ENCODE measurements around the gene CAMK1D. TPM values are rescaled to one million over a fixed set of nuclear protein-coding genes. Genes with fewer than 3 reads are reported as not detected.

CAMK1D gene
- polyA plus RNA-seq, 2 of the 4 experiments (the other 2 are of a cell fraction): 6.6 to 12.5 TPM

- ATAC-seq (no peak), FAIRE-seq (no peak), DNase-seq (ENCODE audit: low read depth in 1 of 2, low spot score in 1 of 2) (no peak)
- Histone ChIP-seq H3K4me2 (no peak overlapping the region), H3K9me3 (no peaks in the 10 kb centered on the region), H3K27ac (no peak overlapping the region; a peak in 1 of 6 replicates), H3K4me1 (0 out of 3 replicates have a peak, but pooled peaks cover 4% of the 10 kb centered on the region), H3K4me3 (no peak overlapping the region)
- TF ChIP-seq TFCP2L1 (CRISPR knock-in tag; IDR thresholded peaks at IDR 0.05): no peak
- TF ChIP-seq HOXA7 (CRISPR knock-in tag; IDR thresholded peaks at IDR 0.05): no peak
- TF ChIP-seq EHF (CRISPR knock-in tag; IDR thresholded peaks at IDR 0.05): no peak
- no peak for TF ChIP-seq CHD4 (IDR thresholded peaks at IDR 0.05; ENCODE audit: borderline replicate concordance)
- no peak for TF ChIP-seq SMC3 (IDR thresholded peaks at IDR 0.05)
- no peak for TF ChIP-seq HMGXB4 (CRISPR knock-in tag; IDR thresholded peaks at IDR 0.05; ENCODE audit: borderline replicate concordance)
- TF ChIP-seq NPAS2 (CRISPR knock-in tag; IDR thresholded peaks at IDR 0.05; ENCODE audit: borderline replicate concordance): no peak
- TF ChIP-seq RFX5 (IDR thresholded peaks at IDR 0.05): no peak
- no peak for TF ChIP-seq NR3C1 (IDR thresholded peaks at IDR 0.05)
- no peak for TF ChIP-seq MAFK (IDR thresholded peaks at IDR 0.05; ENCODE audit: partially characterized antibody)
- TF ChIP-seq ZC3H11A (IDR thresholded peaks at IDR 0.05): no peak
- TF ChIP-seq JUNB (IDR thresholded peaks at IDR 0.05): no peak
- no peak for TF ChIP-seq REST (IDR thresholded peaks at IDR 0.05)
- TF ChIP-seq ELK1 (IDR thresholded peaks at IDR 0.05; ENCODE audit: low read depth, low read length): no peak
- TF ChIP-seq CTCF (IDR thresholded peaks at IDR 0.05): no peak
- TF ChIP-seq BCL3 (IDR thresholded peaks at IDR 0.05): no peak
- CTCF ChIA-PET: interaction anchor here (1.8 kb wide), 1 partner anchor 77 kb away, joined by 5 read pairs; no protein-coding TSS in a partner anchor
- POLR2A ChIA-PET: interaction anchor here (0.7 kb wide), 1 partner anchor 290 kb away, joined by 3 read pairs; no protein-coding TSS in a partner anchor
- WGBS (ENCODE audit: missing lambda C conversion rate): 82% methylated on average over 6 of the region's 6 CpGs
Measured at GRCh38 chr10:12340937-12341336, 8.4 kb upstream of the CAMK1D start.

GRCh38 chr10:12341526-12341925 is 7.8 kb upstream of the CAMK1D start:
- ChIA-PET CTCF (interaction anchor here (0.7 to 1.8 kb wide), 2 partner anchors 42 to 77 kb away, joined by 3 to 5 read pairs; no protein-coding TSS in a partner anchor), POLR2A (interaction anchor here (0.7 kb wide), 1 partner anchor 289 kb away, joined by 3 read pairs; no protein-coding TSS in a partner anchor)
- ATAC-seq (no peak), DNase-seq (ENCODE audit: low read depth in 1 of 2, low spot score in 1 of 2) (no peak), FAIRE-seq (no peak)
- Histone ChIP-seq H3K4me2 (no peak overlapping the region), H3K27ac (no peak overlapping the region), H3K9me3 (no peaks in the 10 kb centered on the region), H3K4me1 (0 out of 3 replicates have a peak, but pooled peaks cover 4% of the 10 kb centered on the region), H3K4me3 (no peak overlapping the region)
- 71% methylated on average over 6 of the region's 6 CpGs for WGBS (ENCODE audit: missing lambda C conversion rate)
- no peak for TF ChIP-seq CTCF (IDR thresholded peaks at IDR 0.05)
- TF ChIP-seq ZSCAN20 (CRISPR knock-in tag; IDR thresholded peaks at IDR 0.05): no peak
- no peak for TF ChIP-seq MYC (IDR thresholded peaks at IDR 0.05; ENCODE audit: borderline replicate concordance, low read length)
- no peak for TF ChIP-seq CEBPB (IDR thresholded peaks at IDR 0.05)
- no peak for TF ChIP-seq HDAC2 (IDR thresholded peaks at IDR 0.05)
- no peak for TF ChIP-seq ZNF302 (CRISPR knock-in tag; IDR thresholded peaks at IDR 0.05)
- no peak for TF ChIP-seq MAX (IDR thresholded peaks at IDR 0.05)
- no peak for TF ChIP-seq CBX2 (IDR thresholded peaks at IDR 0.05; ENCODE audit: borderline replicate concordance, low read depth)
- no peak for TF ChIP-seq EHMT2 (IDR thresholded peaks at IDR 0.05; ENCODE audit: low read depth)
- TF ChIP-seq CHD2 (IDR thresholded peaks at IDR 0.05; ENCODE audit: low read length, partially characterized antibody): no peak
